ENCODE measurements around the gene MRPL53. TPM values are rescaled to one million over a fixed set of nuclear protein-coding genes. Genes with fewer than 3 reads are reported as not detected.
A peak's percentile ranks its signal among the peaks of the same experiment; 100 is the strongest.

Gene MRPL53
- total RNA-seq, 5 donors from 2014 or later (not counting 1 experiment from before 2014, with no cell fraction given) = 53.9 to 77.9 (median 59.4) TPM

DNA sequence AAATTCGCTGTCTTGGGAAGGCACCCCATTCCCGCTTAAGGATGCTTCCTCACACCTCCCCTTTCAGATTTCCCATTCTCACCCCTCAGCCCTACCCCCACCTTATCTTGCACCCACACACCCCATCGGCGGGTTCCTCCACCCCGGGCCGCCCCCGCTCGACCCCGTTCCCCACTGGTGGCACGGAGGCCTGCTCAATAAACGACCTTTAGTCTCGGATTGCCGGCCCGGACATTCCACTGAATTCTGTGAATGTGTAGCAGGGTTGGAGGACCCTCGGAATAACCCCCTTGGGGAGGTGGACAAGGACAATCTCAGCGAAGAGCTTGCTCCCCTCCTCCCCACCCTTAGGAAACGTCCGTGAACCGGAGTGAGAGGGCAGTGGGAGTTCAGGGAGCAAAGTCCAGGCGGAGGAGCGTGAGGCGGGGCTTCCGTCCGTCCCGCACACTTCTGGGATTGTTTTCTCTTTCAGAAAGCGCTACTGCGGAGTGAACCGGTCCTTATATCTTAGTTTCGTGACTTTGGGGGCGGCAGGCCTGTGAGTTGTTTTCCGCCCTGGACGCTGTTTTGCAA is 29.8 kb upstream of the MRPL53 start:
- WGBS (ENCODE audit: insufficient coverage) = 19% methylated on average over 16 of the region's 32 CpGs
- peak overlapping the region; percentile 16 to 60 for H3K27ac Mint-ChIP-seq
- ChIA-PET CTCF (interaction anchor here in 1 of 2 donors (0.5 kb wide), 1 partner anchor 753 kb away, joined by 5 read pairs; no protein-coding TSS in a partner anchor), POLR2A (no interaction called here)
- DNase-seq (no peak), ATAC-seq (replicated peaks in 1 of 4) (no peak)
- H3K4me3 Mint-ChIP-seq = peak overlapping the region; percentile 67 to 70 (median 68)
- peaks cover 26% of the 10 kb centered on the region for H3K36me3 Mint-ChIP-seq
- peaks cover 21 to 94% of the 10 kb centered on the region in 2 experiments for H3K27me3 ChIP-seq (replicated peaks in 1 of 2; ENCODE audit: control insufficient read depth in 2 of 2, extremely low read depth in 1 of 2, insufficient read depth in 2 of 2, low read length in 1 of 2)
- H3K9me3 ChIP-seq = no peaks in the 10 kb centered on the region
- peaks cover 50 to 75% (median 64%) of the 10 kb centered on the region in 3 donors for H3K4me1 Mint-ChIP-seq
- H3K4me3 ChIP-seq (ENCODE audit: control insufficient read depth in 1 of 2, extremely low read depth in 1 of 2, low read length in 1 of 2) = peak overlapping the region; percentile 45 to 67
- H3K36me3 ChIP-seq (ENCODE audit: control insufficient read depth in 2 of 2, extremely low read depth in 1 of 2, insufficient read depth in 1 of 2, low read length in 1 of 2) = peaks cover 9 to 15% of the 10 kb centered on the region in 2 donors
- H3K27me3 Mint-ChIP-seq = peaks cover 55 to 78% of the 10 kb centered on the region in 2 donors
- no peak overlapping the region for H3K27ac ChIP-seq (ENCODE audit: low read length)
- H3K9me3 Mint-ChIP-seq = no peaks in the 10 kb centered on the region
- peaks cover 11 to 72% of the 10 kb centered on the region in 2 experiments for H3K4me1 ChIP-seq (ENCODE audit: control insufficient read depth in 1 of 2, extremely low read depth in 1 of 2, insufficient read depth in 2 of 2, low read length in 2 of 2)

DNA sequence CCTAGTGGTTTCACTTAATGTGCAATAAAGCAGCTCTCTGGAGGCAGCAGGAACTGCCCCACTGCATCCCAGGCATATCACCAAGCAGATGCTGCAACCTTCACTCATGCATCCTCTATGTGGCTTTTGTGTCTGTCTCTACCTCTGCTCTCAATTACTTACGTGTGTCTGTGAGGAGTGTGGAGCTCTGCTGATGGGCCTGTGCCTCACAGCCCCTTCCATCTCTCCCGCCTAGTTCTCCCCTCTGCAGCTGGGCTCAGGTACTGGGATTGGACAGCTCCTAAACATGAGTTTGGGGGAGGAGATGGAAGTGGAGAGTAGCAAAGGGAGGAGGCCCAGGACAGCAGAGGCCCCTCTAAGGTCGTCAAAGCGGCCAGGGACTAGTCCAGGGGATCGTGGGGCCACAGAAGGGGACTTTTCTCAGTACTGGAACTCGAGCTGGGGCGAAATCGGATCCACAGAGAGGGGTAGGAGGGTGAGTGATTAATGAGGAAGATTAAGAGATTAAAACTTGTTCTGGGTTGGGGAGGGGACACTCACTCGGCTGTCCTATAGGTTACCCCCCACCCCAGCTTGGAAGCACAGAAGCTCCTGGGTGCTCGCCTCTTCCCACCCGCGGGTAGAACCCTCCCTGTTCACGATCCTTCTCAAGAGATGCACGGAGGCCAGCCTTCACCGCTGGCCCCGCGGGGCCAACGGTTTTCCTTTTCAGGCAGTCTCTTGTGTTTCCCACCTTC is 29.0 kb upstream of the MRPL53 start:
- WGBS (ENCODE audit: insufficient coverage) = 87% methylated on average over 12 of the region's 18 CpGs
- Histone ChIP-seq H3K36me3 (ENCODE audit: control insufficient read depth in 2 of 2, extremely low read depth in 1 of 2, insufficient read depth in 1 of 2, low read length in 1 of 2) (peaks cover 9 to 15% of the 10 kb centered on the region in 2 donors), H3K4me1 (ENCODE audit: control insufficient read depth in 1 of 2, extremely low read depth in 1 of 2, insufficient read depth in 2 of 2, low read length in 2 of 2) (peaks cover 9 to 66% of the 10 kb centered on the region in 2 experiments), H3K27ac (ENCODE audit: low read length) (no peak overlapping the region), H3K4me3 (ENCODE audit: control insufficient read depth in 1 of 2, extremely low read depth in 1 of 2, low read length in 1 of 2) (no peak overlapping the region), H3K9me3 (no peaks in the 10 kb centered on the region), H3K27me3 (replicated peaks in 1 of 2; ENCODE audit: control insufficient read depth in 2 of 2, extremely low read depth in 1 of 2, insufficient read depth in 2 of 2, low read length in 1 of 2) (peaks cover 23 to 89% of the 10 kb centered on the region in 2 experiments)
- Mint-ChIP-seq H3K27me3 (peaks cover 54 to 78% of the 10 kb centered on the region in 2 donors), H3K27ac (no peak overlapping the region), H3K4me1 (peaks cover 43 to 68% (median 57%) of the 10 kb centered on the region in 3 donors), H3K9me3 (no peaks in the 10 kb centered on the region), H3K4me3 (peak overlapping the region; percentile 67 to 70 (median 68)), H3K36me3 (peaks cover 22% of the 10 kb centered on the region)
- POLR2A ChIA-PET = no interaction called here
- CTCF ChIA-PET = interaction anchor here in 1 of 2 donors (0.5 kb wide), 2 partner anchors 100 to 752 kb away, joined by 4 to 5 read pairs; no protein-coding TSS in a partner anchor
- ATAC-seq (replicated peaks in 1 of 4) = no peak
- DNase-seq = no peak

DNA sequence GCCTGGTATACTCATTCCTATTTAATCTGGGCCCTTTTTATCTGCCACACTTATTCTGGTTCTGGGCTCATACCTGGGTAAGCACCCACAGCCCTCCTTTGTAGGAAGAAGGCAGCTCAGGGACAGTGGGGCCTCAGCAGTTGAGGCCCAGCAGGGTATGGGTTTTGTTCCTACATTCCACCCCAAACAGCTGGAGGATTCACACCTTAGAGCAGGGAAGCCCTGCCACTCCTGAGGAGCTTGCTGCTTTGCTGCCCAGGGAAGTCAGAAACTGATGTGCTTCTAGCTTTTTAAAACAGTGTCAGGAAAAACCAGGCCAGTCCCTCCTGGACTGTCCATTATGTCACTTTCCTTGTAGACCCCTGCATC is 28.1 kb upstream of the MRPL53 start:
- Mint-ChIP-seq H3K4me3 (peak overlapping the region in 1 of 3 donors; percentile 82), H3K27ac (no peak overlapping the region), H3K27me3 (peaks cover 53 to 75% of the 10 kb centered on the region in 2 donors), H3K9me3 (no peaks in the 10 kb centered on the region), H3K4me1 (peaks cover 41 to 63% (median 53%) of the 10 kb centered on the region in 3 donors), H3K36me3 (peaks cover 17% of the 10 kb centered on the region)
- ATAC-seq (replicated peaks in 1 of 4) (no peak), DNase-seq (no peak)
- H3K36me3 ChIP-seq (ENCODE audit: control insufficient read depth in 2 of 2, extremely low read depth in 1 of 2, insufficient read depth in 1 of 2, low read length in 1 of 2) = peaks cover 5 to 10% of the 10 kb centered on the region in 2 donors
- peaks cover 23 to 81% of the 10 kb centered on the region in 2 experiments for H3K27me3 ChIP-seq (replicated peaks in 1 of 2; ENCODE audit: control insufficient read depth in 2 of 2, extremely low read depth in 1 of 2, insufficient read depth in 2 of 2, low read length in 1 of 2)
- no peaks in the 10 kb centered on the region for H3K9me3 ChIP-seq
- H3K4me1 ChIP-seq (ENCODE audit: control insufficient read depth in 1 of 2, extremely low read depth in 1 of 2, insufficient read depth in 2 of 2, low read length in 2 of 2) = peaks cover 7 to 57% of the 10 kb centered on the region in 2 experiments
- H3K27ac ChIP-seq (ENCODE audit: low read length) = no peak overlapping the region
- CTCF ChIA-PET = interaction anchor here (1.0 to 1.4 kb wide), 2 partner anchors 87 to 672 kb away, joined by 3 read pairs; no protein-coding TSS in a partner anchor
- POLR2A ChIA-PET = no interaction called here
- no peak overlapping the region for H3K4me3 ChIP-seq (ENCODE audit: control insufficient read depth in 1 of 2, extremely low read depth in 1 of 2, low read length in 1 of 2)

DNA sequence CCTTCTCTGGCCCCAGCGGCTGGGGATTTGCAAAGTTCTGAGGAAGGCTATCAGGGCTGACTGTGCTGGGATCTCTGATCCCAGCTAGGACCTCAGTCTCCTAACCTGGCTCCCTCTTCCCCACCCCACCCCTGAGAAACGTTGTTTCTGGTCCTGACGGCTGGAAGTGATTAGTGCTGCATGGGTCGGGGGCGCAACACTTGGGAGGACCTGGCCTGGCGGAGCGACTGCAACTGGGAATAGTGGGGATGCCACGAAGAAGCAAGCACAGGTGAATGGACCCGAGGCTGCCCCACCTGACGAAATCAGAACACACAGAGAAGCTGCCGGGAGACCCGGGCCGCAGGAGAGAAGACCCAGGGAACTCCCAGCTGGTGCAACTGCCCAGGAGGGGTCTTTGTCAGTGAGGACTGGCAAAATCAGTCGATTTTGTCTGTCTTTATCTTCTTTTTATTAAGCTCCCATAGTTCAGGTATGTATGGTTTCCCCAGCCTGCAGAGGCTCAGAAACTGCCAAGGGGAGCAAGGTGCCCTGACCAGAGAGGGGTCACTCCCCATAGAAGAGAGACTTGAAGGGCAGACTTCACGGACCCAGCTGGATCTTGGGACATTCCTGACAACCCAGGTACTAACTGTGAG is 27.6 kb upstream of the MRPL53 start:
- Mint-ChIP-seq H3K4me1 (peaks cover 37 to 58% (median 51%) of the 10 kb centered on the region in 3 donors), H3K27ac (no peak overlapping the region), H3K4me3 (peak overlapping the region in 2 of 3 donors; percentile 13 to 82), H3K9me3 (no peaks in the 10 kb centered on the region), H3K27me3 (peaks cover 51 to 70% of the 10 kb centered on the region in 2 donors), H3K36me3 (peaks cover 12% of the 10 kb centered on the region)
- Histone ChIP-seq H3K4me1 (ENCODE audit: control insufficient read depth in 1 of 2, extremely low read depth in 1 of 2, insufficient read depth in 2 of 2, low read length in 2 of 2) (peaks cover 6 to 54% of the 10 kb centered on the region in 2 experiments), H3K4me3 (ENCODE audit: control insufficient read depth in 1 of 2, extremely low read depth in 1 of 2, low read length in 1 of 2) (no peak overlapping the region), H3K9me3 (no peaks in the 10 kb centered on the region), H3K36me3 (ENCODE audit: control insufficient read depth in 2 of 2, extremely low read depth in 1 of 2, insufficient read depth in 1 of 2, low read length in 1 of 2) (peaks cover under 1 to 5% of the 10 kb centered on the region in 2 donors), H3K27ac (ENCODE audit: low read length) (no peak overlapping the region), H3K27me3 (replicated peaks in 1 of 2; ENCODE audit: control insufficient read depth in 2 of 2, extremely low read depth in 1 of 2, insufficient read depth in 2 of 2, low read length in 1 of 2) (peaks cover 23 to 76% of the 10 kb centered on the region in 2 experiments)
- 63% methylated on average over 10 of the region's 15 CpGs for WGBS (ENCODE audit: insufficient coverage)
- POLR2A ChIA-PET = no interaction called here
- CTCF ChIA-PET = interaction anchor here (1.0 to 1.4 kb wide), 2 partner anchors 87 to 672 kb away, joined by 3 read pairs; no protein-coding TSS in a partner anchor
- DNase-seq (no peak), ATAC-seq (replicated peaks in 1 of 4) (no peak)

DNA sequence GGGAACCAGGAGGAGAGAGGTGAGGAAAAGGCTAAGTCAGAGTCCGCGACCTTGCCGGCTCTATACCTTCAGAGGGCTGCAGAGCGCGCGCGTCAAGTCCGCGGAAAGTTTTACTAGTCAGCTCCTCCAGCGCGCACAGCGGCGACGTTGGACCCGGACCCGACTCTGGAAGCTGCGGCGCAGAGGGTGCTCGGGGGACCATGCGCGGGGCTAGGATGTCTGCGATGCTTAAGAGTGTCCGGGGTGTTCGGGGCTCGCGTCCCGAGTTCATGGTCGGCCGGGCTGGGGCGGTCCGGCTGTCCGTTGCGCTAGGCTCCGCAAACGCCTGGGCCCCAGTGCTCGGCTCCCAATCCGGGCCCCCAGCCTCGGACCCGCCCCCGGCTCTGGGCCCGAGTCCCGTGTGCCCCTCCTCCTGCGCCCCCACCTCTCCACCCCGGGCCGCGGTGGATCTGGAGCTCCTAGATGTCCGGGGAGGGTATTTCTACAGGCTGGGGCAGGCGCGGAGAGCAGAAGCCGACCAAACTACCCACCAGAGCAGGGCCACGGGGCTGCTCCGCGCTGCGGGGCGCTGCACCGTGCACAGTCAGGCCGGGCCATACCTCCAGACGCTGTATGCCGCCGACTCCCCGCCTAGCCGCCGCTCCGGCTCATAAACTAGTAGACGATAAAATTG is 26.9 kb upstream of the MRPL53 start, which contains the start of gene LBX2:
Gene LBX2, minus strand, starts transcription at position 337 of the 673 bp plus-strand sequence. Its CDS starts 66 bp downstream, at position 271.
- Mint-ChIP-seq H3K9me3 (no peaks in the 10 kb centered on the region), H3K4me3 (peak within 1 kb of the TSS; percentile 76 to 82 (median 81)), H3K27me3 (peaks cover 44 to 63% of the 10 kb centered on the region in 2 donors), H3K4me1 (peaks cover 31 to 51% (median 46%) of the 10 kb centered on the region in 3 donors), H3K36me3 (peaks cover 5% of the 10 kb centered on the region), H3K27ac (peak within 1 kb of the TSS in 1 of 2 donors; percentile 52)
- Histone ChIP-seq H3K27ac (ENCODE audit: low read length) (no peak within 1 kb of the TSS), H3K4me3 (ENCODE audit: control insufficient read depth in 1 of 2, extremely low read depth in 1 of 2, low read length in 1 of 2) (peak within 1 kb of the TSS; percentile 48 to 61), H3K36me3 (ENCODE audit: control insufficient read depth in 2 of 2, extremely low read depth in 1 of 2, insufficient read depth in 1 of 2, low read length in 1 of 2) (no peaks in the 10 kb centered on the region), H3K27me3 (replicated peaks in 1 of 2; ENCODE audit: control insufficient read depth in 2 of 2, extremely low read depth in 1 of 2, insufficient read depth in 2 of 2, low read length in 1 of 2) (peaks cover 23 to 71% of the 10 kb centered on the region in 2 experiments), H3K4me1 (ENCODE audit: control insufficient read depth in 1 of 2, extremely low read depth in 1 of 2, insufficient read depth in 2 of 2, low read length in 2 of 2) (peaks cover 6 to 54% of the 10 kb centered on the region in 2 experiments), H3K9me3 (no peaks in the 10 kb centered on the region)
- WGBS (ENCODE audit: insufficient coverage) = 12% methylated on average over 56 of the region's 65 CpGs
- POLR2A ChIA-PET = interaction anchor here in 1 of 2 donors (0.6 kb wide), 1 partner anchor 25 kb away, joined by 3 read pairs; no protein-coding TSS in a partner anchor
- ATAC-seq (replicated peaks in 1 of 4) = peak in 2 of 4 experiments; percentile 22 to 40
- peak in 2 of 35 experiments; percentile 22 to 38 for DNase-seq
- CTCF ChIA-PET = interaction anchor here (1.0 to 1.4 kb wide), 2 partner anchors 88 to 671 kb away, joined by 3 read pairs; no protein-coding TSS in a partner anchor

Measured in T-cell (primary cell).